Uterus (tissue), 4 donors: ENCODE measurements around the gene CCL5. TPM values are rescaled to one million over a fixed set of nuclear protein-coding genes. Genes with fewer than 3 reads are reported as not detected.

Source experiments
- DNase-seq, 2 donors: peaks; one replicate each; pipeline ENCODE4 v3.0.0-alpha.2; 2019 to 2020
- H3K27ac ChIP-seq, 2 donors: fragments of 200-600 bp; sonication (generic); 1 replicate in 1 of 2; 2 replicates in 1 of 2; pipeline ENCODE4 v1.5.1; 2016 to 2018
- H3K27me3 ChIP-seq, 2 donors: fragments of 200-600 bp; sonication (generic); one replicate each; pipeline ENCODE4 v1.5.1; 2018 to 2019; ENCODE audit warnings: control low read depth in 1 of 2
- H3K36me3 ChIP-seq, 2 donors: fragments of 200-600 bp; sonication (generic); one replicate each; pipeline ENCODE4 v1.5.1; 2019; ENCODE audit warnings: control low read depth in 1 of 2
- H3K4me1 ChIP-seq, 2 donors: fragments of 200-600 bp; sonication (generic); one replicate each; pipeline ENCODE4 v1.5.1; 2018 to 2019; ENCODE audit warnings: control low read depth in 1 of 2
- H3K4me3 ChIP-seq, 2 donors: fragments of 200-600 bp; sonication (generic); 1 replicate in 1 of 2; 2 replicates in 1 of 2; pipeline ENCODE4 v1.5.1; 2018 to 2019; ENCODE audit warnings: mild to moderate bottlenecking in 1 of 2
- H3K9me3 ChIP-seq, 2 donors: fragments of 200-600 bp; sonication (generic); one replicate each; pipeline ENCODE4 v1.5.1; 2019; ENCODE audit warnings: control low read depth in 1 of 2
- CTCF ChIP-seq, 4 experiments: fragments of 200-600 bp in 2 of 4; fragments of 450-650 bp in 2 of 4; sonication (generic) in 2 of 4; IDR thresholded peaks; one replicate each; pipeline ENCODE4 v1.5.1; 2016 to 2019; ENCODE audit warnings: antibody characterized with exemption in 4 of 4, mild to moderate bottlenecking in 2 of 4, moderate library complexity in 1 of 4
- POLR2A ChIP-seq, 2 donors: fragments of 450-650 bp; IDR thresholded peaks; one replicate each; pipeline ENCODE4 v1.6.1; 2016; ENCODE audit warnings: antibody characterized with exemption in 2 of 2, mild to moderate bottlenecking in 1 of 2, moderate library complexity in 1 of 2
- intact Hi-C: fragments of 100-400 bp; cut with DNase I; formaldehyde crosslinking; loops from one replicate; pipeline ENCODE4 v1.15.1; 2023; ENCODE audit warnings: low total_unique reads
- total RNA-seq, 4 donors: library from RNA; depleted of rRNA in 3 of 4; stranded (reverse); fragments of >200 nt in 3 of 4; gene quantifications; one replicate each; pipeline versions ENCODE4 v1.1.0 to v1.2.4, GENCODE V29; 2014 to 2023
- donor health status: DM: yes; HTN: yes; CAD: no.

The CCL5 gene
- total RNA-seq, 4 donors from 2014 or later: 0.29 to 39.5 (median 2.1) TPM

- intact Hi-C loops: no loop called here
- Histone ChIP-seq H3K27me3 (no peaks in the 10 kb centered on the region), H3K4me3 (no peak overlapping the region), H3K27ac (no peak overlapping the region), H3K36me3 (no peaks in the 10 kb centered on the region), H3K9me3 (no peaks in the 10 kb centered on the region), H3K4me1 (no peaks in the 10 kb centered on the region)
- no peak for DNase-seq
- no peak for TF ChIP-seq POLR2A (IDR thresholded peaks at IDR 0.05)
- no peak for TF ChIP-seq CTCF (IDR thresholded peaks at IDR 0.05)
Measured at GRCh38 chr17:35895636-35896587, 15.8 kb upstream of the CCL5 start.

GRCh38 chr17:35894206-35894605, 14.0 kb upstream of the CCL5 start:
- Histone ChIP-seq H3K9me3 (no peaks in the 10 kb centered on the region), H3K36me3 (no peaks in the 10 kb centered on the region), H3K4me3 (no peak overlapping the region), H3K27ac (no peak overlapping the region), H3K27me3 (no peaks in the 10 kb centered on the region), H3K4me1 (no peaks in the 10 kb centered on the region)
- TF ChIP-seq POLR2A (IDR thresholded peaks at IDR 0.05): no peak
- no peak for TF ChIP-seq CTCF (IDR thresholded peaks at IDR 0.05)
- intact Hi-C loops: no loop called here
- no peak for DNase-seq

- Histone ChIP-seq H3K27me3 (no peaks in the 10 kb centered on the region), H3K36me3 (no peaks in the 10 kb centered on the region), H3K27ac (no peak overlapping the region), H3K4me1 (no peaks in the 10 kb centered on the region), H3K9me3 (no peaks in the 10 kb centered on the region), H3K4me3 (no peak overlapping the region)
- intact Hi-C loops: no loop called here
- no peak for DNase-seq
- TF ChIP-seq CTCF (IDR thresholded peaks at IDR 0.05) (no peak), POLR2A (IDR thresholded peaks at IDR 0.05) (no peak)
Measured at GRCh38 chr17:35893751-35894150, 13.6 kb upstream of the CCL5 start.

DNA sequence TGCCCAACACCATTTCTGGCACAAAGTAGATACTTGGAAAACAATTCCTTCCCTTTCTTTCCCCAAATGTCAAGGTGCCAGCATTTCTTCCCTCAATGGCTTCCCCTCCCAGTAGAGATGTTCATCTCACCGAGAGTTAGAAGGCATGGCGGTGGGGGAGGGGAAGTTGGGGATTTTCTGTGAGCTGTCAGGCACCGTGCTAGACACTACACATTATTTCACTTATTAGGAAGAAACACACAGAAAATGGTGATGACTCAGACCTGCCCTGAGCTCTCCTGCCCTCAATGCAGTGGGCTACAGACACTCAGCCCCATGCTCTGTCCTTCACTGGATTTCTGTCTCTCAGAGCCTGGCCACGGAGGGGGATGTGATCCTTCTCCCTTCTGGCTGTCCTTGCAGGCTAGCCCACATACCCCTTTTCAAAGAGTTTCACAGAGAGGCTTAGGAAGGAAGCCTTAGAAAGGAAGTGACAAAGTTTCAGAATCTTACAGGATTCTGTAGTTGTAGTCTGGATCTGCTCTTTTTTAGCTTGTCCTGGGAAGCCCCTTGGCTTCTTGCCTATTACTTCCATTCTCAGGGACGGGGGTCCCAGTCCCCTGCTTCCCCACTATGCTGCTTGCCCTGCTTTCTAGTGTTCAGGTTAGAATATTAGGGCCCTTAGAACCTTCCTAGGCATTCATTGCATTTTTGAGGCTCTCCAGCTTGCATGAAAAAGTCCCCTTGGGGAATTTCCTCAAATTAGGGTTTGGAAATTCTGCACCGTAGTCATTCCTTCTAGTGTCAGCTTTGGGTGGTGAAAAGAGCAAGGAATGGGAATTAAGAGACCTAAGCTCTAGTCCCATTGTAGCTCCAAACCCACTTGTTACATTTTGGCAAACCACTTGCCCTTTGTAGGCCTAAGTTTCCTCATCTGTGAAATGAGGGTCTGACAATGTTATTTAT, 12.2 kb upstream of the CCL5 start:
- Histone ChIP-seq H3K9me3 (no peaks in the 10 kb centered on the region), H3K4me3 (no peak overlapping the region), H3K27ac (no peak overlapping the region), H3K36me3 (no peaks in the 10 kb centered on the region), H3K27me3 (no peaks in the 10 kb centered on the region), H3K4me1 (no peaks in the 10 kb centered on the region)
- no peak for TF ChIP-seq POLR2A (IDR thresholded peaks at IDR 0.05)
- TF ChIP-seq CTCF (IDR thresholded peaks at IDR 0.05): no peak
- intact Hi-C loops: no loop called here
- no peak for DNase-seq
